Stimulated activated CD8-positive, alpha-beta memory T cell treated with anti-CD3 and anti-CD28 coated beads, Interleukin-15, amount 100 ng/mL, for 4 hours (primary cell): ENCODE data around the gene DSE.

Experiments used
- DNase-seq, 2 donors: peaks; one replicate each; pipeline ENCODE4 v3.0.0-alpha.2; 2020; ENCODE audit warnings: low read depth in 2 of 2

The DSE gene

GRCh38 chr6:116409756-116410155, 39.0 kb downstream of the DSE start:
- DNase-seq, result no peak

GRCh38 chr6:116411284-116411623, 40.5 kb downstream of the DSE start:
- no peak for DNase-seq

GRCh38 chr6:116412270-116412669, 41.5 kb downstream of the DSE start:
- no peak for DNase-seq

GRCh38 chr6:116413357-116413756, 42.6 kb downstream of the DSE start:
- no peak for DNase-seq

GRCh38 chr6:116417661-116418060, 46.9 kb downstream of the DSE start:
- no peak for DNase-seq

GRCh38 chr6:116419069-116419786, 48.5 kb downstream of the DSE start:
- no peak for DNase-seq

GRCh38 chr6:116420341-116420740, 49.6 kb downstream of the DSE start:
- DNase-seq, result no peak

- no peak for DNase-seq
Measured at GRCh38 chr6:116422238-116422637, 51.5 kb downstream of the DSE start.

GRCh38 chr6:116424001-116424400, 53.3 kb downstream of the DSE start:
- DNase-seq, result no peak

- DNase-seq, result no peak
Measured at GRCh38 chr6:116426551-116426950, 55.8 kb downstream of the DSE start.

- DNase-seq, result no peak
Measured at GRCh38 chr6:116429111-116429510, 58.4 kb downstream of the DSE start.

- no peak for DNase-seq
Measured at GRCh38 chr6:116430860-116431259, 60.1 kb downstream of the DSE start.

GRCh38 chr6:116431964-116432595, 61.3 kb downstream of the DSE start:
- no peak for DNase-seq

GRCh38 chr6:116433206-116433712, 62.5 kb downstream of the DSE start:
- DNase-seq, result no peak

- no peak for DNase-seq
Measured at GRCh38 chr6:116434056-116434725, 63.4 kb downstream of the DSE start.

GRCh38 chr6:116436586-116436985, 65.8 kb downstream of the DSE start:
- no peak for DNase-seq

GRCh38 chr6:116437656-116438055, 66.9 kb downstream of the DSE start:
- no peak for DNase-seq

GRCh38 chr6:116438590-116439448, 68.1 kb downstream of the DSE start:
- DNase-seq, result no peak

- no peak for DNase-seq
Measured at GRCh38 chr6:116439522-116440051, 68.8 kb downstream of the DSE start.

GRCh38 chr6:116443105-116443504, 72.4 kb downstream of the DSE start:
- DNase-seq, result no peak

- DNase-seq, result no peak
Measured at GRCh38 chr6:116444092-116444491, 73.3 kb downstream of the DSE start.

GRCh38 chr6:116444575-116444974, 73.8 kb downstream of the DSE start:
- DNase-seq, result no peak
